VCaP (cell line): Measurements from ENCODE around the gene SLC25A29.
"Not testable (repeated sequence)": the region's sequence is repeated elsewhere in the genome, so short reads cannot be mapped to it uniquely, and the experiment has no call there.

Experiments used
- H3K27ac ChIP-seq: fragments of 450-650 bp; 2 replicates; pipeline ENCODE4 v1.5.1; 2017
- TF ChIP-seq, protein P1 (sequence below): fragments of 450-650 bp; conservative IDR thresholded peaks from 2 replicates; pipeline ENCODE4 v1.5.1; 2017; ENCODE audit warnings: mild to moderate bottlenecking, moderate library complexity

SLC25A29 gene

DNA sequence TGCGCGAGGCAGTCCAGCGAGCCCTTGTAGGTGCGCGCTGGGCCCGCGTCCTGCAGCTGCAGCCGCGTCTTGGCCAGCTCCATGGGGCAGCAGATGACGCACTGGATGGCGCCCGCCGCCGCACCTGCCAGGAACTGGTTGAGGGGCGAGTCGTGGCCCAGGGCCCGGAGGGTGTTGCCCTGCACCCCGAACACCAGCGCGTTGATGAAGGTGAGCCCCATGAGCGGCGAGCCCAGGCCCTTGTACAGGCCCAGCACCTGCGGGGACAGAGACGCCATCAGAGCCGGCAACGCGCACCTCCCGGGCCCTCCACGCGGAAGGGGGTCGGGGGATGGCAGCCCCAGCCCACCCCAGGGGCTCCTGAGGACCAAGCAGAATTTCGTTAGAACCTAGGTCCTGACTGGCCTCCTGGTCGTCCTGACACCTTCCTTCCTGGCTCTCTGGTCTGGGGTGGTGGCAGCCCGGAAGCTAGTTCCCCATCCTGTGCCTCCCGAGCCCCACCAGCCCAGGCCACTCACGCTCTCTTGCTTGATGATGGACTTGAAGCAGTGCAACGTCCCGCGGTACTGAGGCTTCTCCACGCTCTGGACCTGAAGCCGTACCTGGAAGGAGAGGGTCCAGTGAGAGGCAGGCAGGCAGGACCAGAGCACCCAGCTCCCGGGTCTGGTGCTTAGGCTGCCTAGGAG, 13.3 kb downstream of the SLC25A29 start:
- TF ChIP-seq, protein P1, sequence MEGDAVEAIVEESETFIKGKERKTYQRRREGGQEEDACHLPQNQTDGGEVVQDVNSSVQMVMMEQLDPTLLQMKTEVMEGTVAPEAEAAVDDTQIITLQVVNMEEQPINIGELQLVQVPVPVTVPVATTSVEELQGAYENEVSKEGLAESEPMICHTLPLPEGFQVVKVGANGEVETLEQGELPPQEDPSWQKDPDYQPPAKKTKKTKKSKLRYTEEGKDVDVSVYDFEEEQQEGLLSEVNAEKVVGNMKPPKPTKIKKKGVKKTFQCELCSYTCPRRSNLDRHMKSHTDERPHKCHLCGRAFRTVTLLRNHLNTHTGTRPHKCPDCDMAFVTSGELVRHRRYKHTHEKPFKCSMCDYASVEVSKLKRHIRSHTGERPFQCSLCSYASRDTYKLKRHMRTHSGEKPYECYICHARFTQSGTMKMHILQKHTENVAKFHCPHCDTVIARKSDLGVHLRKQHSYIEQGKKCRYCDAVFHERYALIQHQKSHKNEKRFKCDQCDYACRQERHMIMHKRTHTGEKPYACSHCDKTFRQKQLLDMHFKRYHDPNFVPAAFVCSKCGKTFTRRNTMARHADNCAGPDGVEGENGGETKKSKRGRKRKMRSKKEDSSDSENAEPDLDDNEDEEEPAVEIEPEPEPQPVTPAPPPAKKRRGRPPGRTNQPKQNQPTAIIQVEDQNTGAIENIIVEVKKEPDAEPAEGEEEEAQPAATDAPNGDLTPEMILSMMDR, result no peak
- no peak overlapping the region for H3K27ac ChIP-seq

DNA sequence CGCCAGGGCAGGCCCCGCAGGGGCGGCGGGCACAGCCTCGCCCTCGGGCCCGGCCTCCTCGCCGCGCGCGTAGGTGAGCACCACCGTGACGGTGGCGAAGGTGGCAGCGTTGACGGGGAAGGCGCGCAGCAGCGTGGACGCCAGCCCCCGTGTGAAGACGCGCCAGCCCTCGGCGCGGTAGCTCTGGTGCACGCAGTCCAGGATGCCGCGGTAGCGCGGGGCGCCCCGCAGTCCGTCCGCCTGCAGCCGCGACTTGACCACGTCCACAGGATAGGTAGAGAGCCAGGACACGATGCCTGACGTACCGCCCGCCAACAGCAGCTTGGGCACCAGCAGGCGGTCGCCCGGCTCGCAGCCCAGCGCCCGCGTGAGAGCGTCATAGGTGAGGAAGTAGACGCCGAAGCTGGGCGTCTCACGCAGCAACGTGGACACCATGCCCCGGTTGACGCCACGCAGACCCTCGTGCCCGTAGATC, 13.9 kb downstream of the SLC25A29 start:
- TF ChIP-seq, protein P1, result no peak
- no peak overlapping the region for H3K27ac ChIP-seq

DNA sequence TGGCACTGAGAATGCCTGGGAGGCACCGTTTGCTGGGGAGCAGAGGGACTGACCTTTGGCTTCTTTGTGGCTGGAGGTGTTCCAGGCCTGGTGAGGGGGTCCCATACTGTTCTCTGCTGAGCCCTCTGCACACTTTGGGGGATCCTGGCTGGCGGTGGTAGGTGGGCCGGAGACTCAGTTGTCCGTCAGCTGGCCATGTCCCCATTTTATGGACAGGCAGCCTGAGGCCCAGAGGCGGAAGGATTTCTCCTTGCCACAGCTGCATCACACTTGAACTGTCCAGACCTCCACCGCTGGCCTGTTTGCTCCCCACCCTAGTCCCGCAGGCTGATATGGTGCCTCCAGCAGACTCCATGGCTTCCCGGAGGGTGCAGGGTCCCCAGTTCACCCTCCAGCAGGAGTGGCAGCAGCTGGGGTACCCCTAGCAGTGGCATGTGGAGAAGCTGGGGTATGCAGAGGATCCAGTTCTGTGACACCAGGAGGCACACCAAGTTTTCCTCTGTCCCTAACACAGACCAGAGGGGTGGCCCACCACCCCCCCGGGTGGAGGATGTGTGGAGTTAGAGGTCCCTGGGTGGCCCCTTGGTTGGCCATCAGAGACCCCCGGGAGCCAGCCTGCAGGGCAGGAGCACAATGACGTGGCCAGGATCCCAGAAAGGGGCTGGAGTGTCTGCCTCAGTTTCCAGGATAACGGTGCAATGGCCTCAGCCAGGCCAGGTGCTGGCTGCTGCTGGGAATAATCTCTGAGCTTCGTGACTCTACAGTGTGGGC, 14.8 kb downstream of the SLC25A29 start:
- TF ChIP-seq, protein P1, result no peak
- H3K27ac ChIP-seq, result no peak overlapping the region

- no peak overlapping the region for H3K27ac ChIP-seq
- TF ChIP-seq, protein P1, result no peak
Measured at GRCh38 chr14:100290607-100291304, 15.5 kb downstream of the SLC25A29 start.

DNA sequence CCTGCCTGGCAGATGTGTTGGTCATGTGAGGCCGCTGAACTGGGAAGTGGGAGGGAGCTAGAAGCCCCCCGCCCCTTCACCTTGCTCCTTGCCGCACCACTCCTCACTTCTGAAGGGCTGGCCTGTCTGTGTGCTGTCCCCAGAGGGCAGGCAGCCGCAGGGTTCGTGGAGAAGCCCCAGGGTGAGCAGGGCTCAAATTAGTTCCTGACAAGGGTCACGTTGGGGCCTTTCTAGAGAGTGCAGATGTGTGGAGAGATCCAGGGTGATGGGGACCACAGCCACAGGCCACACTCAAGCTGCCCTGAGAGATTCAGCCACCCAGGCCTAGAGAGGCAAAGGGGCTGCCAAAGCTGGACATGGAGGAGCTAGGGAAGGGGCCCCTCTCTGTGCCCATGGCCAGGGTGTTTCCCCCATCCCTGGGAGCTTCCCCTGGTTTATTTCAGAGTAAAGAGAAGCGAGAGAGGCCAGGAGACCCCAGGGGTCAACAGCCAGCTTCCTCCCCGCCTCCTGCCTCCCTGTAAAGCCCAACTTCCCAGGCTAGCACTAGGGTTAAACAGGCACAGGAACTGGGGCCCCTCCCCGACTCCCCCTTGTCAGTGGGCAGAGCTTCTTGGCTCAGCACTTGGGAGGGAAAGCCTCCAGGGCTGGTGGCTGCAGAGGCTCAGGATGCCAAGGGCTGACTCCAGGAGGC, 16.2 kb downstream of the SLC25A29 start:
- TF ChIP-seq, protein P1, result no peak
- H3K27ac ChIP-seq, result no peak overlapping the region

- TF ChIP-seq, protein P1, result no peak
- no peak overlapping the region for H3K27ac ChIP-seq
Measured at GRCh38 chr14:100288382-100289185, 17.7 kb downstream of the SLC25A29 start.

DNA sequence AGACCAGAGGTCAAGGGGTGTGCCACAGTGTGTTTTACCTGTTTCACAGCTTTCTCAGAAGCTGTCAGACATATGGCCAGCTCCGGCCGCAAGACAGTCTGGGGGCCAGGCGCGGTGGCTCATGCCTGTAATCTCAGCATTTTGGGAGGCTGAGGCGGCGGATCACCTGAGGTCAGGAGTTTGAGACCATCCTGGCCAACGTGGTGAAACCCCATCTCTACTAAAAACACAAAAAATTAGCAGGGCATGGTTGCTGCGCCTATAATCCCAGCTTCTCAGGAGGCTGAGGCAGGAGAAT, 18.3 kb downstream of the SLC25A29 start:
- not testable (repeated sequence) for H3K27ac ChIP-seq
